HG03571 (cell line): ENCODE data around the gene PAK2.

Experiments
- ATAC-seq: cut with Tn5 transposase; IDR thresholded peaks from one replicate; pipeline ENCODE4 v1.9.1; 2021; ENCODE audit not compliant: unreplicated experiment

The PAK2 gene

DNA sequence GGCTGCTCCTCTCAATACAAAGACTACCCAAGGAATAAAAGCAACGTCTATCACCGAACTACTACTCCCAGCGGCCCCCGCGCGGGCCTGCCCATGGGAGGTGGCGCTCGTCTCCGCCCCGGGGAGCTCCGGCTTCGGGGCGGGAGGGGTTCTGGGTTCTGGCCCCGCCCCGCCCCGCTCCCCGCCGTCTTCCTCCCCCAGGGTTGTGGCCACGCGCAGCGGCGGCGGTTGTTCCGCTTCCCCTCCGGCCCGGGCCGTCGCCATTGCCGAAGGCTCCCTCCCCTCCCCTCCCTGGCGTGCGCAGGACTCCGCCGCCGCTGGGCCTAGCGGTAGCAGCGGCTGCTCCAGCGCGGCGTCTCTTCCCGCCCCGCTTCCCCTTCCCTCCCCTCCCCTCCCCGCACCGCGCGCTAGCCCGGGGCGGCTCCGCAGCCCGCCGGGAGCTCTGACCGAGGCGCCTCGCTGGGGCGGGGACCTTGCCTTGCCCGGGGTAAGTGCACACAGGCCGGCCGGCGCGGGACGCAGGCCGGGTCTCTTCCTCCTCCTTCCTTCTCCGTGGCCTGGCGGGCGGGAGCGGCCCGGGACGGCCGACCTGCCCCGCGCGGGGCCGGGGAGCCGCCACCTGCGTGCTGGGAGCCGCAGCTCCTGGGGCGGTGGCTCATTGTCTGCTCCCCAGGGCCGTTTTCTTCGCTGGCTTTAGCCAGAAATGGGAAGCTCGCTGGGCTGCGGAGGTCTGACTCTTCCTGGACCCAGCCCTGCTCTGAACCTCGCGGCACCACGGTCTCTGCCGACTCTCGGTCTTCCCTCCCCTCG is at the start of gene PAK2:
PAK2 (plus strand) TSS at position 187 of the 810 bp plus-strand sequence. CDS start 42,790 bp downstream, outside the sequence.
- peak; percentile 84 for ATAC-seq

DNA sequence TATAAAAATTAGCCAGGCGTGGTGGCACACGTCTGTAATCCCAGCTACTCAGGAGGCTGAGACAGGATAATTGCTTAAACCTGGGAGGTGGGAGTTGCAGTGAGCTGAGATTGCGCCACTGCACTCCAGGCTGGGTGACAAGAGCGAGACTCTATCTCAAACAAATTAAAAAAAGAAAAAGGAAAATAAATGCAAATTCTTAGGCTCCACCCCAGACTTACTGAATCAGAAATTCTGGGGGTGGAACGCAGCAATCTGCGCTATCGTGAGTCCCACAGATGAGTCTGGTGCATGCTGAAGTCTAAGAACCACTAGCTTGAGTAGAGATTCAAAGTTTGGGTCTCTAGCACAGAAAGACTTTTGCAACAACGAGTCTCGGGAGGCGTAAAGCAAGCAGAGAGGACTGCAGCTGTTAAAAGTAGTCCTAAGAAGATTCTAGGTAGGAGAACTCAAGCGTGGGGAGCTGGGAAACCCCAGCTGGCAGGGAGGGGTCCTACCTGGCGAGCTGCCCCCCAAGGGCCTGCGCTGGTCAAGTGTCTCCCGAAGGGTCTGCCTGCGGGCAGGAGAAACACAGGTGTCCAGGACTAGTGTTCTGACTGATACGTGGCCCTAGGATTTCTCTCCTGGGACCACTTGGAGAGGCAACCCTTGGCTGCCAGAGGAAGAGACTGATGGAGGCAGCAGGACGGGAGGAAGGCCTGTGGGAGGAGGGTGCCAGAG is 49.6 kb upstream of the PAK2 start:
- no peak for ATAC-seq

DNA sequence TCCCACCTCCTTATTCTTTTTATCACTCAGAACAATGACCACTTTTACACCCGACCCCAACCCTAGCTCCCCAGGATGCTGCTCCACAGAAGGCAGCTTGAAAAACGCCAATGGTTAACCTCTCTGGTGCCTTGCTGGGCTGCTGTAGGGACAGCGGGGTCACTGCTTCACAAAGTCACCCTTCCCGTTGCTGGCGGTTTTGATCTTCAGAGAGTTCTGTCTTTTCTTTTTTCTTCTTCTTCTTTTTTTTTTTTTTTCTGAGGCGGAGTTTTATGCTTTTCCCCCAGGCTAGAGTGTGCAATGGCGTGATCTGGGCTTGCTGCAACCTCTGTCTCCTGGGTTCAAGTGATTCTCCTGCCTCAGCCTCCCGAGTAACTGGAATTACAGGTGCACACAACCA is 48.3 kb upstream of the PAK2 start:
- ATAC-seq: no peak

DNA sequence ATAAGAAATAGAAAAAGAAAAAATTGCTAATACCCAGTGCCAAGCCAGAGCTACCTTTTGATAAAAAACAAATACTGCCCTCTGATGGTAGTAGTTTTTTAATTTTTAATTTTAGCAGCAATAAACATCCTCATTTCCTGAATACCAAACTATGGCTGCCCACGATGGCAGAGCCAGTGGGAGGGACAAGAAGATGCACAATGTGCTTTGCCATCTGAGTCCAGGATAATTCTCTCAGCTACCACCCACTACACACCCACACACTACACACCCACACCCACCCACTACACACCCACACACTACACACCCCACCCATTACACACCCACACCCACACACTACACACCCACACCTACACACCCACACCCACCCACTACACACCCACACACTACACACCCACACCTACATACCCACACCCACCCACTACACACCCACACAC is 45.4 kb upstream of the PAK2 start:
- no peak for ATAC-seq

DNA sequence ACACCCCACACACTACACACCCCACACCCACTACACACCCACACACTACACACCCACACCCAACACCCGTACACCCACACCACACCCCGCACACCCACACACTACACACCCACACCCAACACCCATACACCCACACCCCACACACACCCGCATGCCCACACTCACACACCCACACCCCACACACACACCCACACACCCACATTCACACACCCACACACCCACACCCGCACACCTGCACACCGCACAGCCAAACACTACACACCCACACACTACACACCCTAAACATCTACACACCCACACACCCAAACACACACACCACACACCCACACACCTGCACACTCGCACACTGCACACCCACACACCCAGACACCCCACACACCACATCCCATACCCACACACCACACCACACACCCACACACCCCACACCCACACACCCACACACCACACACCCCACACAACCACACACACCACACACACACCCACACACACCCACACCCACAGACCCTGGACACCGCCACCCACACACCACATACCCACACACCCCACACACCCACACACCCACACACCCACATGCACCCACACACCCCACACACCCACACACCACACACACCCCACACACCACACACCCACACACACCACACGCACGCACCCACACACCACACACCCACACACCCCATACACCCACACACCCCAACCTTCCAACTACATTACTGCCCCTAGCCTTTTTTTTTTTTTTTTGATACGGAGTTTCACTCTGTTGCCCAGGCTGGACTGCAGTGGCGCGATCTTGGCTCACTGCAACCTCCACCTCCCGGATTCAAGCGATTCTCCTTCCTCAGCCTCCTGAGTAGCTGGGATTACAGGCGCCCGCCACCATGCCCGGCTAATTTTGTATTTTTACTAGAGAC is 44.5 kb upstream of the PAK2 start:
- no peak for ATAC-seq

DNA sequence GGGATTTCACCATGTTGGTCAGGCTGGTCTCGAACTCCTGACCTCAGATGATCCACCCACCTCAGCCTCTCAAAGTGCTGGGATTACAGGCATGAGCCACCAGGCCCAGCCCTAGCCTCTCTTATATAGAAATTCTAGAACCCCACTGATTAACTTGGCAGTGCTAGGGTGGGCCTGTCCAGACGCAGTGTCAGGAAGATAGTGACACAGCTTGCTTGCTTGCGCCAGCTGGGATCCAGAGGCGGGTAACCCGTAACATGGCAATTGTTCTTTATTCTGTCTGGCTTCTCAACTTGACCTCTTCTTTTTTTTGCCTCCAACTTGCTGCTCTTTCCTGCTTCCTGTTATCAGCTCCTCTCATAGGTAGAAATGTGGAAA is 43.8 kb upstream of the PAK2 start:
- ATAC-seq: no peak

DNA sequence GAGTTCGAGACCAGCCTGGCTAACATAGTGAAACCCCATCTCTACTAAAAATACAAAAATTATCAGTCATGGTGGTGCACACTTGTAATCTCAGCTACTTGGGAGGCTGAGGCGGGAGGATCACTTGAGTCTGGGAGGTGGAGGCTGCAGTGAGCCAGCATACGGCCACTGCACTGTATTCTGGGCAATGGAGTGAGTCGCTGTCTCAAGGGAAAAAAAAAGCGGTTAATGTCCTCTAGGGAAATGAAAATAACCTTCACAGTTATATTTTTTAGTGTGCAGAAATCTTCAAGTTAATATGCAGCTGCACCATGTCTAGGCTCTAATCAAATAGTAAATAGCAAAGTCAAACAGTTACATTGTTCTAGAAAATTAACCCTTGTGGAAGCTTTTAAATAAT is 42.4 kb upstream of the PAK2 start:
- no peak for ATAC-seq

DNA sequence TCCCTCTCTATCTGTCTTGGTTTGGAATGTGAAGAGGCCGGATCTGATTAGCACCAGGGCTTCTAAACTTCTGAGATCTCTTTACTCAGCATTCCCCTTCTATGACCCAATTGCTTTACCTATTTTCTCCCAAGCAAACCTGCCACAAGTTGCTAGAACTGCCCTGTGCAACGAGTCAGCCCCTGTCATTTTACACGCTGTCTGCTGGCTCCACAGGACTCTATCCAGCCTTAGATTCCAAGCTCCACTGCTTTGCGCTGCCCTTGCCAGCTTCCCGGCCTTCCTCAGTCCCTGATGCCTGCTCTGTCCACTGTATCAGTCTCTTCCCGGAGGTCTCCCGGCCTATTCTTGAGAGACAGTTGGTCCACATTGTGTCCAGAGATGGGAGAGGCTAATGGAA is 39.9 kb upstream of the PAK2 start:
- no peak for ATAC-seq

DNA sequence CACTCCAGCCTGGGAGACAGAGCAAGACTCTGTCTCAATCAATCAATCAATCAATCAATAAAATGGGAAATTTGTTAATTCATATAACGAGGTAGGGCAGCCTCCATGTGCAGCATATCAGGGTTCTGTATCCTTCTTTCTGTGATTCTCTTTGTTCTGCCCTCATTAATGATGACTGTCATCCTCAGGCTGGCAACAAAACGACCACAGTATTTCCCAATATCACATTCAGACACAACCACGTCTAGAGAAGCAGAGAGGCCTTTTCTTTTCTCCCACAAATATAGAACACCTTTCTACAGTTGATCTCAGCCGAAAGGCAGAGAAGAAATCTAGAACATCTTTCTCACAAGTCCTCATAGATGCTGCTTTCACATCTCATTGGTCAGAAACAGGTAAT is 38.9 kb upstream of the PAK2 start:
- ATAC-seq: no peak

DNA sequence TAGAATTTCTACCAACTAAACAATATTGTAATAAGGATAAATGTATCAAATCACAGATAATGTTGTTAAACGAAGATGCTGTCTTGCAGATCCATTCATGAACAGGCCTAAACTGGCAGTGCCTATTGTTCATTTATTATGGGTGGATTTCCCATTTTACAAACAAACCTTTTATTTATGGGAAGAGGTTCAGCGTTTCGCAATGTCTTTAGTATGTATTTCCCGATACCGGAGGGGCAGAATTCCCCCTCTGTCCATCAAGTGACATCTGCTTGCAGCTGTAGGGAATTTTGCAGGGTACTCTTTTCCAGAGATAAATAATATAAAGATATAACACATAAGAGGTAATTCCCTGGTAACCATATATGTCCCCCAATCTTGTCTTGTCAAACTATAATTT is 33.3 kb upstream of the PAK2 start:
- no peak for ATAC-seq

DNA sequence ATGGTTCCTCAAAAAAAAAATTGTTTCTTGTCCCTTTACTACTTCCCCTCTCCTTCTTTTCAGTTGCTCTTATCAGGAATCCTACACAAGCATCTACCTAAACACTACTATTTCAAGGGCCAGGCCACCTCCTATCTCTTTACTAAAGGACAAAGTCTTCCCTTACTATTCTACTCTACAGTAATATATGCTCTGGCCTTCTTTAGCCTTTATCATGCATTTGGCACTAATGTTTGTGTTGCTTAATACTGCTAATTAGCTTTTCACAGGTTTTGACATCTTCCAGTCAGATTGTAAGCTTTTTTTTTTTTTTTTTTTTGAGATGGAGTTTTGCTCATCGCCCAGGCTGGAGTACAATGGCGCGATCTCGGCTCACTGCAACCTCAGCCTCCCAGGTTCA is 32.9 kb upstream of the PAK2 start:
- ATAC-seq: no peak

DNA sequence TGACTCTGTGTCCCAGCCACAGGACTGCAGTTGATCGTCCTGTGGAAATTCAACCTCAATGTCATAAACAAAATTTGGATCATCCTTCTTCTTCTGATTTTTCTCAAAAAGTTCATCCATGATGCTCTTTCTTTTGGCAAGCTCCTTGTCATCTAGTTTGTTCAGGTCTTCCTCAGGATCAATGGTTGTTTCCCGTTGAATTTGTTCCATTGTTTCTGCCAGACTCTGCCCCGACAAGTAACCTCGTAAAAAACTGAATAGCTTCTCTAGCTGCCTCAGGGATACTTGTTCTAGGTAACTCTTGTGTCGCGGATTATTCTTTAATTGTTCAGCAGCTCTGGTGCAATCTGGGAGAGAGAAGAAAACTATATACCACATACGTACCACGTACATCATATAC is 32.1 kb upstream of the PAK2 start:
- no peak for ATAC-seq

DNA sequence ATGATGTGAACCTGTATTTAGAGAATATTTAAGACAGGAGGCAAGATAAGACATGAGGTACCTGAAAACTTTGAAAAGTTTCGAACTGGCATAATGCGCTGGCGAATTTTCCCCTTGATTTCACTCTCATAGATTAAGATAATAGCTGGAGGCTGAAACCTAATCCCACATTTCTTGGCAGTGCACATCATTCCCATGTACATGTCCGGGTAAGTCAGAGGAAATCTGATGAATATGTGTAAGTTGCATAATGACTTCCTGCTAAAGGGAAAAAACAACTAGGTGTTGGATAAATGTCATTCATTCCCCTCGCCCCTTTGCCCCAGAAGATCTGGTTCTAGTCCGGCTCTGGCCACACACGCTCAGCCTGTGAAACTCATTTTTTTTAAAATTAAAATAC is 31.2 kb upstream of the PAK2 start:
- no peak for ATAC-seq

DNA sequence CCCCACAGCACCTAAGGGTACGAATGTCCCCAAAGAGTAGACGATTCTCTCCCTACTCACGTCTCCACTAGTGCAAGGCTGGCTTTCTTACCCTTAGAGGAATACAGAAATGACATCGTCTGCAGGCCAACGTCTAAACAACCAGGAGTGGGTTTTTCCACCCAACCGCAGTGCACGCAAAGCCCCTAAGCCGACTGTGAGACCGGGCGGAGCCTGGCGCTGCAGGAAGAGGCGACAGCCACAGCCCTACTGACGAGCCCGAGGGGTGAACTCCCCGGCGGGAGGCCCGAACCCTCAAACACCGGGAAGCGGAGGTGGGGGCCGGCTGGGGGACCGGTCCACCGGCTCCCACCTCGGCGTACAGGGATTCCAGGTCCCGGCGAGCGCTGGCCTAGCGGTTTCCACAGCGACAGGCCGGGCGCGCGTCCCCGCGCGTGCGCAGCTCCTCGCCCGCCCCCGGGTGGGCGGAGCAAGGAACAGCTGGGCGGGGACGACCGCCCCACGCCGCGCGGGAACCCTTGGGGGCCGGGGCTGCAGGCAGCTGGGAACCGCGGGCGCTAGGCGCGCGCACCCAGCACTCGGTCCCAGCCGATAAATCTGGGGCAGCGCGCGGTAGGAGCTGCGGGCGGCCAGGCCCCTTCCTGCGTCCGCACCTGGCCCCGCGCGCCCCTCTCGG is 27.7 kb upstream of the PAK2 start, which contains the start of the genes CEP19 and PIGX:
CEP19 (minus strand) TSS at position 413 of the 676 bp plus-strand sequence. CDS start 3,593 bp downstream, outside the sequence.
PIGX (plus strand) TSS at position 540 of the 676 bp plus-strand sequence.
- peak; percentile 80 for ATAC-seq

DNA sequence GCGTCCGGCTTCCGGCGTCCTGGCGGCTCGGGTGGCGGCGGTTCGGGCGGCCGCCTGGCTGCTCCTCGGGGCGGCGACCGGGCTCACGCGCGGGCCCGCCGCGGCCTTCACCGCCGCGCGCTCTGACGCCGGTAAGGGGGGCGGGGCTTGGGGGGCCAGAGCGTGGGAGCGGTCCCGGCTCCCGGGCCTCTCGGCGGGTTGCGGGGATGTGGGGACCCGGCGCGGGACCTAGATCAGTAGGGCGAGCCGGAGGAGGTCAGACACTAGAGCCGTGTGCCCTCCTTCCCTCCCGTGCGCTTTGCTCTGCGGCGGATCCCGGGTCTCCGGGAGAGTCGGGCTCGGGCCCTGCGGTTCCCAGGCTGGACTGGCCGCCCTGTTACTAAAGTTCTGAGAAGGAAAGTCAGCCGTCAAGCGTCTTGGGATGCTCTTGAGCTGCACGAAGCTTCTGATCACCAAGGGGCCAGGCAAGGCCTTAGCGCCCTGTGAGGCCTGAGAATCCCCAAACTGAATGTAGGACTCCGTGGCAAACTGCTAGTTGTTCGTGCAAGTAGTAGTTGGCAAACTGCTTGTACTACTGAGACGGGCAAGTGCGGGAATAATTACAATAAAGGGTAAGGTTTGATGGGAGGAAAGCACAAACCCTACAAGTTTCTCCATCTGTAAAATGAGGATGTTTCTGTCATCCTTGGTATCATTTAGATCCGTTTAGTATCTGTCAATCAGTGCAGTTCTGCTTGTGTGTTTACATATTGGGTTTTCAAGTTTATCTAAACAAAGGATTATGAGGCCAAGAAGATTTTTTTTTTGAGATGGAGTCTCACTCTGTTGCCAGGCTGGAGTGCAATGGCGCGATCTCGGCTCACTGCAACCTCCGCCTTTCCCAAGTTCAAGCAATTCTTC is 26.9 kb upstream of the PAK2 start:
- ATAC-seq: peak; percentile 36

DNA sequence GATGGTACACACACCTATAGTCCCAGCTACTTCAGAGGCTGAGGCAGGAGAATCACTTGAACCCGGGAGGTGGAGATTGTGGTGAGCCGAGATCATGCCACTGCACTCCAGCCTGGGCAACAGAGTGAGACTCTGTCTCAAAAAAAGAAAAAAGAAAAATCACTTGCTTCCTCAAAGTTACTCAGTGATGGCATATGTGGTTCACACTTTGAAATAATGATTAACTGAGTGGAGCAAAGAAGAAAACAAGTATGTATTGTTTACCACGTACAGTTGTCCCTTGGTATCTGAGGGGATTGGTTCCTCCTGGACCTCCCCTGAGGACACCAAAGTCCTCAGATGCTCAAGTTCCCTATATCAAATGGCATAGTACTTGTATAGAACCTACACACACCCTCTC is 22.5 kb upstream of the PAK2 start:
- ATAC-seq: peak; percentile 58

DNA sequence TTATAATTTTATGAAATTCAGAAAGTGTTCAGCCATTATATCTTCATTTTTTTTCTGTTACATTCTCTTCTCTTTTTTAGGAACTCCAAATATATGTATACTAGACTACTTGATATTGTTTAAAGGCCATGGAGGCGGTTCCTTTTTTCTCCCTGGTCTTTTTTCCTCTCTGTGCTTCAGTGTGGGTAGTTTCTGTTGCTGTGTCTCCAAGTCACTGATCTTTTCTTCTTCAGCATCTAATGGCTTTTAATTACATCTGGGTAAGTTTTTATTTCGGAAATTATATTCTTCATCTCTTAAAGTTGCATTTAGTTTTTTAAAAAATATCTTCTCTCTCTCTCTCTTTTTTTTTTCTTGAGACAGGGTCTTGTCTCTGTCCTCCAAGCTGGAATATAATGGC is 18.6 kb upstream of the PAK2 start:
- ATAC-seq: no peak

DNA sequence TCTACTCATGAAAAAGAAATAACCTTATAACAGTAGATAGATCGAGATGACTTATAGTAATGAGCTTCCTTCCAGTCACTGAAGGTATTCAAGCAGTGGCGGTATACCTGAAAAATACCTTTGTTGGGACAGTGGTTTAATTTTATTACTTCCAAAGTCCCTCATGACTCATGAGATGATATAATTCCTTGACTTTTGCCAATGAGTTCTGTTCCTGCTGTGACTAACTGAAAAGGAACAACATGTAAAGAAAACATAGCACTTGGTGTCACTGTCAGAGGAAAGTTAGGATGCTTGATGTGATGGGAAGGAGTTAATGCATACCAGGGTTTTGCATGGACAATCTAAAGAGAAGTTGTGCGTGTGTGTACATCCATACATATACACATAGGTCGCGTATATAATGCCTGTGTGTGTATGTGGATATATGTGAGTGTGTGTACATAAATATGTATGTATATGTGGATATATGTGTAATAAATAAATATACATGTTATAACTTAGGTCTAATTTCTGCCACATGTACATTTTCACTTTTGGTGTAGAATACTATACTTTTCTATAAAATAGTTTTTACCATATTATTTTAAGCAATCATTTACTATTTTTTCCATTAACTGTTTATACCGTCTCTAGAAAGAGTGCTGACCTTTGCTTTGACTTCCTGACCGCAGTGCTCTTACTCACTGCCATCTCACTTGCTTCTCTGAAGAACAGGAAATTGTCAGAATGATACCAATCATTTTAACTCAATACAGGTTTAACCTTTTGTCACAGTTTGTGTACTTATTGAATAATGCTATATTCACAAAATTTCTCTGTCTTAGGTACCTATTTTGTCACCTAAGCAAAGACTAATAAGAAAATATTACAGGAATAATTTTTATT is 12.6 kb upstream of the PAK2 start:
- no peak for ATAC-seq

DNA sequence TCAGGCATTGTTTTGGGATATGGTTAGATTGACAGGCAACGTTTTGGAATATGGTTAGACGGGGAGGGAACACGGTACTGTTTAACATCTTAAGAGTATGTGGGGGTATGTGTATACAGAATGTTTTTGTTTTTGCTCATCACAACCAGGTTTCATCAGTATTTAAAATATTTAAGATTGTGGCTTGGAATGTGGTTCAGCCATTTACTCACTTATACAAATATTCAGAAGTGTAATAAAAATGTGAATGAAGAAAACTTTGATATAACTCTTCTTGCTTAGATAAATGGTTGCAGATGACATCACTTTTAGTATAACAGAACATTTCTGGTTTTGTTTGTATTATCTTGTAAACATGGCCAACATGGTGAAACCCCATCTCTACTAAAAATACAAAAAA is 3.9 kb upstream of the PAK2 start:
- no peak for ATAC-seq
